DND-41 (cell line): ENCODE results near the gene STARD9.

Experiments used
- ATAC-seq: fragments of 200-7000 bp; cut with Tn5 transposase; 3 replicates; pipeline ENCODE4 v1.9.1; 2021; ENCODE audit warnings: low read depth; ENCODE audit not compliant: insufficient read depth
- DNase-seq: peaks from one replicate; pipeline ENCODE4 v3.0.0-alpha.2; 2020
- H2AFZ ChIP-seq: 2 replicates; pipeline ENCODE4 v1.6.0; 2012; ENCODE audit warnings: low read depth, low read length
- H3K27ac ChIP-seq: 2 replicates; pipeline ENCODE4 v1.5.1; 2012; ENCODE audit warnings: low read length, inconsistent platforms
- H3K27me3 ChIP-seq: fragments of 200-600 bp; sonication (generic); 2 replicates; pipeline ENCODE4 v1.6.0; 2012; ENCODE audit warnings: low read length, mild to moderate bottlenecking, inconsistent platforms; ENCODE audit not compliant: insufficient read depth, poor library complexity
- H3K36me3 ChIP-seq: 2 replicates; pipeline ENCODE4 v1.5.1; 2012; ENCODE audit warnings: low read length, inconsistent platforms; ENCODE audit not compliant: insufficient read depth
- H3K4me1 ChIP-seq: 2 replicates; pipeline ENCODE4 v1.5.1; 2012; ENCODE audit warnings: mild to moderate bottlenecking, low read length; ENCODE audit not compliant: insufficient read depth
- H3K4me2 ChIP-seq: 2 replicates; pipeline ENCODE4 v1.6.0; 2012; ENCODE audit warnings: mild to moderate bottlenecking, moderate library complexity, low read length, inconsistent platforms; ENCODE audit not compliant: insufficient read depth
- H3K4me3 ChIP-seq, 2 experiments: fragments of 200-600 bp in 1 of 2; shearing (Covaris generic) in 1 of 2; 2 replicates each; pipeline ENCODE4 v1.5.1; 2012 to 2016; ENCODE audit warnings: inconsistent platforms in 2 of 2, low read length in 2 of 2, mild to moderate bottlenecking in 2 of 2, low read depth in 1 of 2, moderate library complexity in 1 of 2
- H3K79me2 ChIP-seq: 2 replicates; pipeline ENCODE4 v1.6.0; 2012; ENCODE audit warnings: low read length, inconsistent platforms; ENCODE audit not compliant: insufficient read depth
- H3K9ac ChIP-seq: 2 replicates; pipeline ENCODE4 v1.6.0; 2012; ENCODE audit warnings: low read depth, mild to moderate bottlenecking, inconsistent platforms, low read length, moderate library complexity
- H3K9me3 ChIP-seq: 2 replicates; pipeline ENCODE4 v1.5.1; 2012; ENCODE audit warnings: low read length, moderate library complexity, mild to moderate bottlenecking, inconsistent platforms; ENCODE audit not compliant: insufficient read depth, severe bottlenecking
- H4K20me1 ChIP-seq: 2 replicates; pipeline ENCODE4 v1.6.0; 2012; ENCODE audit warnings: low read length; ENCODE audit not compliant: insufficient read depth
- EZH2 ChIP-seq: IDR thresholded peaks from 3 replicates; pipeline ENCODE4 v1.6.1; 2012; ENCODE audit warnings: borderline replicate concordance, low read depth, mild to moderate bottlenecking, moderate library complexity, low read length, inconsistent platforms; ENCODE audit not compliant: severe bottlenecking
- TF ChIP-seq, protein P1 (sequence below): IDR thresholded peaks from 2 replicates; pipeline ENCODE4 v1.5.1; 2012; ENCODE audit warnings: borderline replicate concordance, low read length, moderate library complexity, mild to moderate bottlenecking; ENCODE audit not compliant: poor library complexity, severe bottlenecking; ENCODE audit errors: extremely low read depth

The STARD9 gene

GRCh38 chr15:42670451-42670850, 95.0 kb downstream of the STARD9 start:
- H3K27me3 ChIP-seq = no peaks in the 10 kb centered on the region
- TF ChIP-seq EZH2 = no peak
- TF ChIP-seq, protein P1, sequence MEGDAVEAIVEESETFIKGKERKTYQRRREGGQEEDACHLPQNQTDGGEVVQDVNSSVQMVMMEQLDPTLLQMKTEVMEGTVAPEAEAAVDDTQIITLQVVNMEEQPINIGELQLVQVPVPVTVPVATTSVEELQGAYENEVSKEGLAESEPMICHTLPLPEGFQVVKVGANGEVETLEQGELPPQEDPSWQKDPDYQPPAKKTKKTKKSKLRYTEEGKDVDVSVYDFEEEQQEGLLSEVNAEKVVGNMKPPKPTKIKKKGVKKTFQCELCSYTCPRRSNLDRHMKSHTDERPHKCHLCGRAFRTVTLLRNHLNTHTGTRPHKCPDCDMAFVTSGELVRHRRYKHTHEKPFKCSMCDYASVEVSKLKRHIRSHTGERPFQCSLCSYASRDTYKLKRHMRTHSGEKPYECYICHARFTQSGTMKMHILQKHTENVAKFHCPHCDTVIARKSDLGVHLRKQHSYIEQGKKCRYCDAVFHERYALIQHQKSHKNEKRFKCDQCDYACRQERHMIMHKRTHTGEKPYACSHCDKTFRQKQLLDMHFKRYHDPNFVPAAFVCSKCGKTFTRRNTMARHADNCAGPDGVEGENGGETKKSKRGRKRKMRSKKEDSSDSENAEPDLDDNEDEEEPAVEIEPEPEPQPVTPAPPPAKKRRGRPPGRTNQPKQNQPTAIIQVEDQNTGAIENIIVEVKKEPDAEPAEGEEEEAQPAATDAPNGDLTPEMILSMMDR = no peak
- H3K9me3 ChIP-seq = no peaks in the 10 kb centered on the region
- H2AFZ ChIP-seq = no peak overlapping the region
- DNase-seq = no peak
- H3K79me2 ChIP-seq = no peaks in the 10 kb centered on the region
- no peaks in the 10 kb centered on the region for H4K20me1 ChIP-seq
- no peak overlapping the region for H3K4me2 ChIP-seq
- no peak overlapping the region for H3K9ac ChIP-seq
- no peak for ATAC-seq
- H3K36me3 ChIP-seq = no peaks in the 10 kb centered on the region
- no peak overlapping the region for H3K27ac ChIP-seq
- H3K4me3 ChIP-seq = no peak overlapping the region
- H3K4me1 ChIP-seq = no peaks in the 10 kb centered on the region

DNA sequence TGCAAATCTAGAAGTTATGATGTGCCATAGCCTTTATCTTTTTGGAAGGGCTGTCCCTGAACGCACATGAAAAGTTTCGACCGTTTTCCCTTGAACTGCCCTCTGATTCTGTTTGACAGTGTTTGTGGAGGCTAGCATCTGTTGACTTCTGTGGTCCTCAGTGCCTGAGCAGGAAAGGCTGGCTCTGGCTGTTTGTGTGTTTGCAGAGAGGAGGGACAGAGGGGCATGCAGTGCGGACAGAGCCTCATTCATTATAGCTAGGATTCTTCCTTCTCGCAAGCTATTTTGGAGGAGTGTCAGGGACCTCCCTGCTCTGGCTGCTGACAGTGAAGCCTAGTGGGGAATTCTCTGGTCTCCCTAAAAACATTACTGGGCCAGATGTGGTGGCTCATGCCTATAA, 97.0 kb downstream of the STARD9 start:
- Histone ChIP-seq H3K9ac (no peak overlapping the region), H3K79me2 (no peaks in the 10 kb centered on the region), H3K4me3 (no peak overlapping the region), H3K27me3 (no peaks in the 10 kb centered on the region), H3K27ac (no peak overlapping the region), H3K9me3 (no peaks in the 10 kb centered on the region), H3K36me3 (no peaks in the 10 kb centered on the region), H4K20me1 (no peaks in the 10 kb centered on the region), H3K4me1 (no peaks in the 10 kb centered on the region), H2AFZ (no peak overlapping the region), H3K4me2 (no peak overlapping the region)
- TF ChIP-seq, protein P1 = no peak
- no peak for TF ChIP-seq EZH2
- ATAC-seq (no peak), DNase-seq (no peak)

GRCh38 chr15:42674472-42674871, 99.1 kb downstream of the STARD9 start:
- H3K36me3 ChIP-seq = no peaks in the 10 kb centered on the region
- no peak overlapping the region for H3K9ac ChIP-seq
- no peaks in the 10 kb centered on the region for H3K4me1 ChIP-seq
- no peak overlapping the region for H3K4me2 ChIP-seq
- no peak overlapping the region for H2AFZ ChIP-seq
- DNase-seq (no peak), ATAC-seq (no peak)
- TF ChIP-seq, protein P1 = no peak
- no peak for TF ChIP-seq EZH2
- H3K4me3 ChIP-seq = no peak overlapping the region
- H3K9me3 ChIP-seq = no peaks in the 10 kb centered on the region
- no peaks in the 10 kb centered on the region for H3K27me3 ChIP-seq
- no peak overlapping the region for H3K27ac ChIP-seq
- H4K20me1 ChIP-seq = no peaks in the 10 kb centered on the region
- no peaks in the 10 kb centered on the region for H3K79me2 ChIP-seq

- Histone ChIP-seq H3K4me2 (no peak overlapping the region), H3K4me3 (no peak overlapping the region), H3K9me3 (no peaks in the 10 kb centered on the region), H4K20me1 (no peaks in the 10 kb centered on the region), H3K36me3 (no peaks in the 10 kb centered on the region), H3K27ac (no peak overlapping the region), H3K79me2 (no peaks in the 10 kb centered on the region), H3K27me3 (no peaks in the 10 kb centered on the region), H3K4me1 (no peaks in the 10 kb centered on the region), H2AFZ (no peak overlapping the region), H3K9ac (no peak overlapping the region)
- ATAC-seq = no peak
- no peak for TF ChIP-seq EZH2
- TF ChIP-seq, protein P1 = no peak
- DNase-seq = no peak
These were observed 99.6 kb downstream of the STARD9 start for GRCh38 chr15:42675021-42675420.
